ENCODE results near the gene RAB5IF. TPM values are rescaled to one million over a fixed set of nuclear protein-coding genes. Genes with fewer than 3 reads are reported as not detected.

The RAB5IF gene
- total and polyA plus RNA-seq, 2 of the 13 experiments (the other 11 are each of a cell fraction or from before 2014, with no cell fraction given) = 261 to 305 TPM

DNA sequence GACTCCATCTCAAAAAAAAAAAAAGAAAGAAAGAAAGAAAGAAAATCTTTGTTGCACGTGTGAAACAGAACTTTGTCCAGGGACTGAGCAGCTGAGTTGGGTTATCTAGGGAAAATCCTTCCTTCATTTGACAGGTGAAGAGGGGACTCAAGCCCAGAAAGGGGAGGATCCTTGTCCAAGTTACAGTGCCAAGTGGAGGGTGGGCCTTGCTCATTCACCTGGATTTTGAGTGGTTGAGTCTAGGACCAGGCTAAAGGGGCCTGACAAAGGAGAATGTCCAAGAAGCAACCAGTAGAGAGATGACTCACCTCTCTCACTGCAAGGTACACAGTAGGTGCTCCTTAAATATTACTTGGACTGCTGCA, 29.5 kb upstream of the RAB5IF start:
- Histone ChIP-seq H3K4me1 (ENCODE audit: insufficient read depth, low read length) (peaks cover 41% of the 10 kb centered on the region), H3K9ac (ENCODE audit: insufficient read depth, low read depth, low read length) (no peak overlapping the region), H3K27ac (ENCODE audit: extremely low read length, insufficient read depth, low read length) (peak overlapping the region; percentile 16), H3K27me3 (ENCODE audit: control insufficient read depth in 1 of 2, insufficient read depth in 2 of 2, low read length in 2 of 2) (no peaks in the 10 kb centered on the region; a peak in 1 of 5 replicates), H3K36me3 (replicated peaks in 1 of 2; ENCODE audit: control insufficient read depth in 1 of 2, insufficient read depth in 2 of 2, low read length in 2 of 2) (peaks cover 21 to 25% of the 10 kb centered on the region in 2 experiments), H3K4me2 (ENCODE audit: low read depth, low read length) (peak overlapping the region; percentile 90), H3K4me3 (replicated peaks in 1 of 3; ENCODE audit: insufficient read depth in 1 of 3, low read depth in 2 of 3, low read length in 3 of 3) (peak overlapping the region in 1 of 3 experiments; percentile 0; a peak in 1 of 6 replicates), H4K20me1 (ENCODE audit: insufficient read depth, low read length) (peaks cover 30% of the 10 kb centered on the region), H2AFZ (ENCODE audit: low read length) (no peak overlapping the region), H3K9me3 (ENCODE audit: low read length) (no peaks in the 10 kb centered on the region), H3K79me2 (ENCODE audit: insufficient read depth, low read length) (peaks cover 56% of the 10 kb centered on the region)
- WGBS (ENCODE audit: low lambda C conversion rate) = 31% methylated on average over 1 of the region's 1 CpG
- TF ChIP-seq BCL6 (CRISPR knock-in tag; IDR thresholded peaks at IDR 0.05) = no peak
- TF ChIP-seq SMYD3 (CRISPR knock-in tag; IDR thresholded peaks at IDR 0.05) = 0 out of 2 replicates have a peak, but pooled peaks have one; percentile 36
- TF ChIP-seq TEAD3 (CRISPR knock-in tag; optimal IDR thresholded peaks at IDR 0.05; ENCODE audit: borderline replicate concordance) = peak; percentile 19
- TF ChIP-seq MIXL1 (CRISPR knock-in tag; IDR thresholded peaks at IDR 0.05) = no peak
- TF ChIP-seq RBFOX2 (IDR thresholded peaks at IDR 0.05; ENCODE audit: low read depth, low read length) = 0 out of 2 replicates have a peak, but pooled peaks have one; percentile 19
- TF ChIP-seq, protein P1, sequence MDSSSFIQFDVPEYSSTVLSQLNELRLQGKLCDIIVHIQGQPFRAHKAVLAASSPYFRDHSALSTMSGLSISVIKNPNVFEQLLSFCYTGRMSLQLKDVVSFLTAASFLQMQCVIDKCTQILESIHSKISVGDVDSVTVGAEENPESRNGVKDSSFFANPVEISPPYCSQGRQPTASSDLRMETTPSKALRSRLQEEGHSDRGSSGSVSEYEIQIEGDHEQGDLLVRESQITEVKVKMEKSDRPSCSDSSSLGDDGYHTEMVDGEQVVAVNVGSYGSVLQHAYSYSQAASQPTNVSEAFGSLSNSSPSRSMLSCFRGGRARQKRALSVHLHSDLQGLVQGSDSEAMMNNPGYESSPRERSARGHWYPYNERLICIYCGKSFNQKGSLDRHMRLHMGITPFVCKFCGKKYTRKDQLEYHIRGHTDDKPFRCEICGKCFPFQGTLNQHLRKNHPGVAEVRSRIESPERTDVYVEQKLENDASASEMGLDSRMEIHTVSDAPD (CRISPR knock-in tag; IDR thresholded peaks at IDR 0.05) = 0 out of 2 replicates have a peak, but pooled peaks have one; percentile 21
- TF ChIP-seq SOX13 (IDR thresholded peaks at IDR 0.05) = no peak
- TF ChIP-seq SOX13 (CRISPR knock-in tag; conservative IDR thresholded peaks at IDR 0.05 in 1 of 2, IDR thresholded peaks at IDR 0.05 in 1 of 2) = 0 out of 4 replicates have a peak, but pooled peaks of 1 of the 2 experiments have one; percentile 7
- 0 out of 2 replicates have a peak, but pooled peaks have one; percentile 22 for TF ChIP-seq ZKSCAN8 (CRISPR knock-in tag; IDR thresholded peaks at IDR 0.05; ENCODE audit: borderline replicate concordance)
- TF ChIP-seq FOSL2 (CRISPR knock-in tag; IDR thresholded peaks at IDR 0.05) = peak; percentile 44
- BruUV-seq (replicated peaks) = no TSS peak
- intact Hi-C loops (cut with micrococcal nuclease; ENCODE audit: unreplicated experiment) = loop anchor here (10.0 kb wide), 1 partner anchor 111 kb away; no protein-coding TSS in a partner anchor
- ChIA-PET POLR2A (interaction anchor here (1.2 to 9.0 kb wide), 5 partner anchors 9 to 30 kb away, joined by 3 to 167 read pairs (median 11); partner anchors contain the start of gene RAB5IF), CTCF (ENCODE audit: low intra/inter-chr PET ratio, low total read pairs) (interaction anchor here (1.1 kb wide), 1 partner anchor 20 kb away, joined by 4 read pairs; no protein-coding TSS in a partner anchor)
- no peak for FAIRE-seq
- in situ Hi-C loops (cut with HindIII; ENCODE audit: extremely low pct_ligation_motif_present, low pct_unique_long_range_greater_than_20kb) = no loop called here
- ATAC-seq = no peak
- DNase-seq (ENCODE audit: low spot score) = no peak

All from HepG2 (cell line).